ENCODE data around the gene ODAPH.

DNA sequence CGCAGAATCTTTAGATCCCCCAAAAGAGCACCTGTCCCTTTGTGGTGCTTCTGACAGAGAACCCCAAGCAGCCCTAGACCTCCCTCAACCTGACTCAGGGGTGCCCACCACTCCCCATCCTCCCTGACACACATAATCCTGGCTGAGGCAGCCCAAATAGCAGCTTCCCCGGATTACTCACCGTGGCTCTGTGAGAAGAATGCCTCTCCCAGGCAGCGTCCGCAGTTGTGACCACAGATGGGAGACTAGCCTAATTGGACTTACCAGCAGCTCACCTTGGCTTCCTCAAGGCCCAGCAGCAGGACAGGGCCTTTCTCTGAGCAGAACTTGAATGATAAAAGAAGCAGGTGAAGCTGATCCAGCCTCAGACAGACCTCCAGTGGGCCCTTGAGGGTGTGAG lies 10.3 kb upstream of the ODAPH start:
- TF ChIP-seq POLR2AphosphoS5 (IDR thresholded peaks at IDR 0.05; ENCODE audit: low read depth, low read length): no peak
- no peak for TF ChIP-seq POLR2A (IDR thresholded peaks at IDR 0.05; ENCODE audit: low read depth, low read length)
- TF ChIP-seq TAF1 (IDR thresholded peaks at IDR 0.05; ENCODE audit: low read depth, low read length): no peak
- TF ChIP-seq SPI1 (IDR thresholded peaks at IDR 0.05; ENCODE audit: low read depth, low read length): no peak

All from GM12891 (cell line).